T-helper 1 cell treated with Interleukin-12 subunit alpha and Interleukin-12 subunit beta and Interleukin-4 antibody, amounts not matched to agents 30 μg/mL and 1 μg/mL, for 36 hours (primary cell): ENCODE data around the gene SLC34A3.

Experiments used
- H3K27ac Mint-ChIP-seq: one replicate; pipeline ENCODE4 v1.8.0; 2021; ENCODE audit warnings: mild to moderate bottlenecking, mixed read lengths
- H3K27me3 Mint-ChIP-seq: one replicate; pipeline ENCODE4 v1.8.0; 2021; ENCODE audit warnings: low read depth, mixed read lengths
- H3K36me3 Mint-ChIP-seq: one replicate; pipeline ENCODE4 v1.8.0; 2021; ENCODE audit warnings: low read depth, mixed read lengths
- H3K4me1 Mint-ChIP-seq: one replicate; pipeline ENCODE4 v1.8.0; 2021; ENCODE audit warnings: low read depth, mixed read lengths
- H3K4me3 Mint-ChIP-seq: one replicate; pipeline ENCODE4 v1.8.0; 2021; ENCODE audit warnings: mild to moderate bottlenecking, moderate library complexity, mixed read lengths
- H3K9me3 Mint-ChIP-seq: one replicate; pipeline ENCODE4 v1.8.0; 2021; ENCODE audit warnings: mixed read lengths

Gene SLC34A3

DNA sequence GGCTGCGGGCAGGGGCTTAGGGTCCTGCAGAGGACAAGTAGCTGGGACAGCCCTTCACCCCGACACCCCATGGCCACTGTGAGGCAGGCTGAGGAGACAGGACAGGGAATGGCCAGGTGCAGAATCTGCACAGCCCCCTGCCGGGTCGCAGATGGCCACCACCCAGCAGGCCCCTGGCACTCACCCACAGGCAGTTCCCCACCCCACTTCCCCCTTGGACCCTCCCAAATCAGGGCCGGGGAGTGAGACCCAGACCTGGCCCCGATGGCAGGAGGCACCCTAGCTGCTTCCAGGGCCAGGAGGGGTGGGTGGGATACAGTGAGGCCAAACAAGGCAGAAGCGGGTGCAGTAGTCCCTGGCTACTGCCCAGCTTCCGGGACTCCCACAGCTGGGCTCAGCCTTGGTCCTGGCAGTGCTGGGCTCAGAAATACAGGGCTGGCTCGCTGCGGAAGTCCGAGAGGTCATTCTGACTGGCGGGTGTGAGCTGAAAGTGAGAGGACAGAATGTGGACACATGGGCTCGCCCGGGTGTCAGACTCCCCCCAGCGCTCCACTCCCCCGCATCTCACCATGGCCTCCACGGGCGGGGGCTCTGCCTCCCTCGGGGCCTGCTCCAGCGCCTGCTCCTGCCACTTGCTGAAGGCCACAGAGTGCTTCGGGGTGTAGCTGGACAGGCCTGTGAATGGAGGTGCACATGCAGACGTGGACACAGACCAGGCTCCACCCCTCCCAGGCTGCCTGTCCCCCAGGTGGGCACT is 38.8 kb upstream of the SLC34A3 start:
- Mint-ChIP-seq H3K9me3 (no peaks in the 10 kb centered on the region), H3K36me3 (peaks cover 9% of the 10 kb centered on the region), H3K27ac (no peak overlapping the region), H3K4me3 (no peak overlapping the region), H3K4me1 (peaks cover 14% of the 10 kb centered on the region), H3K27me3 (no peaks in the 10 kb centered on the region)

DNA sequence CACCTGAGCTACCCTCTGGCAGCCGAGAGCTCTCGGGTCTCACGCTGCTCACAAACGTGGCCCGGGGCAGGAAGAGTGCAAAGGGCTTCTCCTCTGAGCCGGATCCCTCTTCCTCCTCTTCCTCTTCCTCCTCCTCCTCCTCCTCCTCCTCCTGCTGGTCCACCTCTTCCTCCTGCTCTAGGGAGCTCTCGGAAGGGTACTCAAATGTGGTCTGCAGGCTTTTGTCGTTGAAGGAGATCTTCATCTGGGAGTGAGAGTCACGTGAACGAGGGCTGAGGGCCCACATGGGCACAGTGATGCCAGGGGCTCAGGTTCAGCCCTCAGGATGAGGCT is 38.3 kb upstream of the SLC34A3 start:
- Mint-ChIP-seq H3K27ac (no peak overlapping the region), H3K4me3 (no peak overlapping the region), H3K27me3 (no peaks in the 10 kb centered on the region), H3K9me3 (no peaks in the 10 kb centered on the region), H3K36me3 (peaks cover 9% of the 10 kb centered on the region), H3K4me1 (peaks cover 9% of the 10 kb centered on the region)

DNA sequence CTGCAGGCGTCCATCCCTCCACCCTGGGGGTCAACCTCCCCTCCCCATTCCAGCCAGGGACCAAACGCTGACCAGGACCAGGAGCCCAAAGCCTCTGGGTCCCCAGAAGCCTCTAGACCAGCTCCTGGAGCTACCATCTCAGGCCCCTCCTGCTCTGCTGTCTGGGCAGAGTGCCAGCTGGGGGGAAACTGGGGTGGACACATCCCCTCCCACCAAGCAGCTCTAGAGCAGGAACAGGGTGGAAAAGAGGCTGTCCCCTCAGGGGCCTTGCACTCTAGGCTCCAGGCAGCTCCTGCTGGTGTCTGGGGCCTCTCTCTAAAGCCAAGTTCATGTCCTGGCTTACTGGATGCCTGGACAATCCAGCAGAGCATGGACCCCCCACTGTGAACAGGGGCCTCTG is 37.8 kb upstream of the SLC34A3 start:
- Mint-ChIP-seq H3K9me3 (no peaks in the 10 kb centered on the region), H3K27ac (no peak overlapping the region), H3K4me1 (peaks cover 7% of the 10 kb centered on the region), H3K36me3 (peaks cover 9% of the 10 kb centered on the region), H3K27me3 (no peaks in the 10 kb centered on the region), H3K4me3 (no peak overlapping the region)

DNA sequence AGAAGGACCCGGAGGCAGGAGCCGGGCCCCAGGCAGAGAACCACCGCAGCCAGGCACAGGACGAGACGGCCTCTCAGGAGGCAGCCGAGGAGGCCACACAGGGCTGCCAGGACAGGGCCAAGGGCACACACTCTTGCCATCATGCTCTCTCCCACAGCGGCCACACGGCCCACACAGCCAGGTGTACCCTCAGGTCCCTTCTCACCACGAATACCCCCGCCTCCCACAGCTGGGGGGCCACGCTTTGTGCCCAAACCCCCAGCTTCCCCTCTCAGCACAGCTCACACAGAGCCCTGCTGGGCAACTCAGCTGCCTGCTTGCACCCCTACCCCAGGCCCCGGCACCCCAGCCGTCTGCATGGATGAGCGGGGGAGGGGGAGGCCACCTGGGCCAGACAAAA is 36.9 kb upstream of the SLC34A3 start:
- Mint-ChIP-seq H3K4me1 (peaks cover 7% of the 10 kb centered on the region), H3K36me3 (peaks cover 9% of the 10 kb centered on the region), H3K27ac (no peak overlapping the region), H3K9me3 (no peaks in the 10 kb centered on the region), H3K27me3 (no peaks in the 10 kb centered on the region), H3K4me3 (no peak overlapping the region)

DNA sequence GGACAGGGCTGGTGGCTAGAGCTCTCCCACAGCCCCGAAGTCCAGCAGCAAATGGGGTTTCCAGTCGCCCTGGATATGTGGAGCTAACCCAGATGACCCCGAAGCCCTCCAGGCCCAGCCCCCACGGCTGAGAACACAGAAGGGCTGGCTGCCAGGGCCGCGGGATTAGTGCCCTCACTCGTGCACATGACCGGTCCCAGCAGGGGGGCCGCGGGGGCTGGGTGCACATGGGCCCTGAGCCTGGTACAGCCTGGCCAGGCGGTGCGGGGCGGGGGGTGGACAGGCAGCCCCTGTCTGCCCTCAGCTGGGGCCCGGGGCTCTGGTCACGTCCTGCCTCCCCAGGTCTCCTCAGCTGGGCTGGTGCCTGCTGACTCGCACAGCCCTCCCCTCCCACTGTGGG is 36.3 kb upstream of the SLC34A3 start:
- Mint-ChIP-seq H3K4me1 (peaks cover 2% of the 10 kb centered on the region), H3K4me3 (no peak overlapping the region), H3K9me3 (no peaks in the 10 kb centered on the region), H3K27ac (no peak overlapping the region), H3K36me3 (peaks cover 6% of the 10 kb centered on the region), H3K27me3 (no peaks in the 10 kb centered on the region)

DNA sequence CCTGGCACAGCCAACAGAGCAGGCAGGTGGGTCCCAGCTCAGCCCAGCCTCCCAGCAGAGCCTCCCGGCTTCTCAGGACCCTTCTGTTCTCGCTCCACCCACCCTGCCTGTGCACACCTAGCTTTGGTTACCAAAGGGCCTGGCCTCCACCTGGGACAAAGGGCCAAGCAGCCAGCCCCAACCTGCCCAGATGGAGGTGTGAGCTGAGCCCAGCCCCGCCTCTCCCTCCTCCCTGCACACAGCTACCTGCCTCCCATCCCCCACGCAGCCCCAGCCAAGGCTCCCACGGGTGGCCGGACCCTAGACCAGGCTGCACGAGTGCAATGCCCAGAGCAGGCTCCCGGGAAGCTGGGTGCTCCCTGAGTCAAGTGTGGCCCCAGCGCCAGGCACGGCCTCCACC is 35.8 kb upstream of the SLC34A3 start:
- no peak overlapping the region for H3K4me3 Mint-ChIP-seq
- peaks cover 6% of the 10 kb centered on the region for H3K36me3 Mint-ChIP-seq
- no peaks in the 10 kb centered on the region for H3K9me3 Mint-ChIP-seq
- H3K27ac Mint-ChIP-seq, result no peak overlapping the region
- H3K27me3 Mint-ChIP-seq, result no peaks in the 10 kb centered on the region
- H3K4me1 Mint-ChIP-seq, result peaks cover 2% of the 10 kb centered on the region

DNA sequence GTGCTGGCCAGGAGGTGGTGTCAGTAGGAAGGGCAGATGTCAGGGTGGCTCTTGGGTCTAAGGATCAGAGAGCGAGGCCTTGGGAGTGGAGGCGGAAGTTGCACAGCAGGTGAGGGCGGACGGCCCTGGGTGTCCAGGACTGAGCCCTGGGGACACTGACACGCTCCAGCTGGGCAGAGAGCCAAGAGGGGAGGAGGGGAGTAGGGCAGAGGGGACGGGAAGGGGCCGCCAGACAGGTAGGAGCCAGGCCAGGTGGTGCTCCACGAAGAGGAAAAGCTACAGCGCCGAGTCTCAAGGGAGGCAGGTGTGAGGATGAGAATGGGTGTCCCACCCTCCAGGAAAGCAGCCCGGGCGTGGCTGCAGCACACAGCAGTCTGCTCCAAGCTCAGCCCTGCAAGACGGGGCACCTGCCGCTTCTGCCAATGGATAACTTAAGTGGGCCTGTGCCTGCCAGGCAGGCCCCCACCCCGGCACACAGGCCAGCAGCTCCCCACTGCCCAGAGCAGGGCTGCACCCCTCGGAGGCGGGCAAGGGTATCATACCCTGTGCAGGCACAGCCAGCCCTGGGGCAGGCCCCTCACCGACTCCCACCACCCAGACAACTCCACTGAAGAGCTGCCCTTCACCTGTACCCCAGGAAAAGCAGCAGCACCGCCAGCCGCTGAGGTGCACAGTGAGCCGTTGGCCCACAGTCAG is 35.0 kb upstream of the SLC34A3 start:
- H3K9me3 Mint-ChIP-seq, result no peaks in the 10 kb centered on the region
- H3K4me3 Mint-ChIP-seq, result no peak overlapping the region
- peaks cover 6% of the 10 kb centered on the region for H3K36me3 Mint-ChIP-seq
- peaks cover 2% of the 10 kb centered on the region for H3K4me1 Mint-ChIP-seq
- H3K27me3 Mint-ChIP-seq, result no peaks in the 10 kb centered on the region
- no peak overlapping the region for H3K27ac Mint-ChIP-seq

DNA sequence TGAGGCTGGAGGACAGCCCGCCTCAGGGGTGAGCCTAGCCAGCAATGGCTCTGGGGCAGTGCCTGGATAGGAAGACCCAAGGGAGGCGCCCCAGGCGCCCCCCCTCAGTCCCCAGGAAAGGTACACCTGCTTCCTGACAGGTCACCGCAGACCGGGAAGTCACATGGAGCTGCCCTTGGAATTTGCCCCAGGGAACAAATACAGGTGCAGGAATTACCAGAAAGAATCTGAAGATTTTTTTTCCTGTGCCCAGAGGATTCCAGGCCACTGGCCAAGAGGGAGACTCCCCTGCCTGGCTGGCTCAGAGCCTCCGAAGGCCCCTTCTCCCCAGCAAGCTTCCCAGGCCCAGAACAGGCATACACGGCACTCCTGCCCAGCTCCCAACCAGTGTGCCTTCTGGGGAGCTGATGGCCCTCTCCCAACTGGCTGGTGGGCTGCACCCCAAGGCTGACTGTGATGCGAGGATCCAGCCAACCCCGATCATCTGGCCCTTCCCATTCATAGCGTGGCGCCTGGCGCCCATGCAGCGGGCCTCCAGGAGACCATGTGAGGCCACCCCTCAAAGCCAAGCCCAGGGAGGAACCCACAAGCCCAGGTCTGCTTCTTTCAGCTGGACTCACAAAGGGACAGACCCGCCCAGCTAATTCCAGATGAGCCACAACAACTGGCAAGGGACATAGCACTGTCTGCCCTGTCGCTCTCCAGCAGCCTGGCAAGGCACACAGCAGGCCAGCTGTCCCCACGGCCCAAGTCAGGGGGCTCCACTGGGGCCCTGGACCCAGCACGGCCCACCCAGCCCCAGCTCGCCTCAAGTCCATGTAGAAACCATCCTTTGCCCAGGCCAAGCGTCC is 32.4 kb upstream of the SLC34A3 start:
- peaks cover 9% of the 10 kb centered on the region for H3K4me1 Mint-ChIP-seq
- peak overlapping the region; percentile 34 for H3K4me3 Mint-ChIP-seq
- no peak overlapping the region for H3K27ac Mint-ChIP-seq

DNA sequence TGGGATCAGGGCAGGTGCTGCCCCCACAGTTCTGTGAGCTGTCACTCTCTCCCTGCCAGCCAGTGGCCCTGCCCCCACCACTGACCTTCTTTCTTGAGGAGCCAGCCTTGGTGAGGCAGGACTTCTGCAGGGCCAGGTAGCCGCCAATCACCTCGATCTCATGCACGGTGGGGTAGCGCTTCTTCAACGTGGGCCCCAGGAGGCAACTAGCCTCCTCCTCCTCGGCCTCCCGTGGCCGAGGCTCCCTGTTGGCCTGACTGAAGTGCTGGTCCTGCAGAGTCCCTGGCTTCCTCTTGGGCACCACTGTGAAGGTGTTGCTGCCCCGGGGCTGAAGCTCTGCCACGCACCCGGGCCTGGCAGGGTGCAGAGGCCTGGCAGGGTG is 31.8 kb upstream of the SLC34A3 start:
- no peaks in the 10 kb centered on the region for H3K9me3 Mint-ChIP-seq
- H3K4me3 Mint-ChIP-seq, result no peak overlapping the region
- peaks cover 9% of the 10 kb centered on the region for H3K4me1 Mint-ChIP-seq
- no peaks in the 10 kb centered on the region for H3K36me3 Mint-ChIP-seq
- no peaks in the 10 kb centered on the region for H3K27me3 Mint-ChIP-seq
- H3K27ac Mint-ChIP-seq, result no peak overlapping the region

More for the DNA sequence above, 32.4 kb upstream of the SLC34A3 start:
- H3K9me3 Mint-ChIP-seq, result no peaks in the 10 kb centered on the region
- no peaks in the 10 kb centered on the region for H3K36me3 Mint-ChIP-seq
- H3K27me3 Mint-ChIP-seq, result no peaks in the 10 kb centered on the region

DNA sequence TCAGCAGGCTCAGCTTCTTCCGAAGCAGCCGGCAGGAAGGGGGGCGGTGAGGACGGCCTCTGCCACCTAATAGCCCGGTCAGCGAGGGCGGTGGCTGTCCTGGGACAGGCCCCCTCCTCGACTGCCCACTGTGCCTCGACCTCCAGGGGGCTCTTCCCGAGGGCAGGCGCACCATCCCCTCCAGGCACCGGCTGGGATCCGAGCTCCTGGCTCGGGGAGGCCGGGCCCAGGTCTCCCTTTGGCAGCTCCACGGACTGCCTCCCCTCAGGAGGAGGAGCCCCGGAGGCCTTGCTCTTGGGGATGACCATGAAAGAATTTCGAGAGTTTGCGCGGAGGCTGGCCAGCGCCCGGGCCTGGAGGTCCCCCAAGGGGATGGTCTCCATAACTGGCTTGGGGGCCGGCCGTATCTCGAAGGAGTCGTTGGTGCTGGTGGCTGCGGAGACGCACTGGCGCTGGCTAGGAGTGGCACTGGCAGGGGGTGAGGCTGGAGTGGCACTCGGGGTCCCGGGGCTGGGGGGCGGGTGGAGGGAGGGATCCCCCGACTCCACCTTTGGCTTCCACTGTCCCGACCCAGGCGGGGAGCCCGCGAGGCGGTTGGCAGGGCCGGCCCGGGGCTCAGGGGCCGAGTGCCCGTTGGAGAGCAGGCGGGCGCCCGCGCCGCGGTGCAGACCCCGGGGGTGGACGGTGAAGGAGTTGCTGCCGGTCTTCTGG is 31.1 kb upstream of the SLC34A3 start:
- Mint-ChIP-seq H3K9me3 (no peaks in the 10 kb centered on the region), H3K4me3 (peak overlapping the region; percentile 79), H3K36me3 (no peaks in the 10 kb centered on the region), H3K27me3 (no peaks in the 10 kb centered on the region), H3K27ac (peak overlapping the region; percentile 59), H3K4me1 (peaks cover 14% of the 10 kb centered on the region)

DNA sequence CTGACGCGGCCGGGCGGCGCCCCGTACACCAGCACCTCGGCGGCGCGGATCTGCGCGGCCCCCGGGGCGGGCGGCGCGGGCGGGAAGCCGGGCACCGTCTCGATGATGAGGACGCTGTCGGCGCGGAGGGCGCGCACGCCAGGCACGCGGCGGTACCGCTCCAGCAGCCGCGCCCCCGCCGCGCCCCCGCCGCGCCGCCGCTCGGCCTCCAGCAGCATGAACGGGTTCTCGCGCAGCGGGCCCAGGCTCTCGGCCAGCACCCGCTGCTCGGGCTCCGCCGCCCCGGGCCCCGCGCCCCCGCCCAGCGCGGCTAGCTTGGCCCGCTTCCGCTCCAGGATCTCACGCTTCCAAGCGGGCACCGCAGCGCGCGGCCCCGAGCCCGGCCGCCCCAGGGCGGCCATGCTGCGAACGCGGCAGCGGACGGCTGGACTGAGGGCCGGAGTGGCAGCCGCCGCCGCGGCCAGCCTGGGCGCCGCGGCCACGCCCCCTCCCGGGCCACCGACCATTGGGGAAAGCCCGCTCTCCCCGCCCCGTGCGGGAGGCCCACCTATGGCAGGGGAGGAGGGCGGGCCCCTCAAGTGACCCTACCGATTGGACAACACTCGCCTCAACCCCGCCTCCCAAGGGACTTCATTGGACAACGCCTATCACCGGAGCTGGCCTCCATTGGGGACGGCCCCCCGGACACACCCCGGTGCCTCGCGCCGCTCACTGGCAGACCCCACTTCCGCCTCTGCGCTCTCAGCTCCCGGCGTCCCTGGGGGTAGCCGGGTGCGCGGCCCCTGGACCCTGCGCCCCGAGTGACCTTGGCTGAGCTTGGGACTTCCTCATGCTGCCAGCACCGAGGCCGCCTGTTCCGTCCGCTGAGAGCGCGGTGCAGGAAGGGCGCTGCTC is 30.1 kb upstream of the SLC34A3 start, which contains the start of gene TPRN:
TSS of gene TPRN (minus strand) at position 431 of the 894 bp plus-strand sequence. CDS start at position 401, 30 bp downstream.
- Mint-ChIP-seq H3K9me3 (no peaks in the 10 kb centered on the region), H3K4me3 (peak within 1 kb of the TSS; percentile 79), H3K27me3 (no peaks in the 10 kb centered on the region), H3K4me1 (peaks cover 17% of the 10 kb centered on the region), H3K27ac (peak within 1 kb of the TSS; percentile 70), H3K36me3 (no peaks in the 10 kb centered on the region)

DNA sequence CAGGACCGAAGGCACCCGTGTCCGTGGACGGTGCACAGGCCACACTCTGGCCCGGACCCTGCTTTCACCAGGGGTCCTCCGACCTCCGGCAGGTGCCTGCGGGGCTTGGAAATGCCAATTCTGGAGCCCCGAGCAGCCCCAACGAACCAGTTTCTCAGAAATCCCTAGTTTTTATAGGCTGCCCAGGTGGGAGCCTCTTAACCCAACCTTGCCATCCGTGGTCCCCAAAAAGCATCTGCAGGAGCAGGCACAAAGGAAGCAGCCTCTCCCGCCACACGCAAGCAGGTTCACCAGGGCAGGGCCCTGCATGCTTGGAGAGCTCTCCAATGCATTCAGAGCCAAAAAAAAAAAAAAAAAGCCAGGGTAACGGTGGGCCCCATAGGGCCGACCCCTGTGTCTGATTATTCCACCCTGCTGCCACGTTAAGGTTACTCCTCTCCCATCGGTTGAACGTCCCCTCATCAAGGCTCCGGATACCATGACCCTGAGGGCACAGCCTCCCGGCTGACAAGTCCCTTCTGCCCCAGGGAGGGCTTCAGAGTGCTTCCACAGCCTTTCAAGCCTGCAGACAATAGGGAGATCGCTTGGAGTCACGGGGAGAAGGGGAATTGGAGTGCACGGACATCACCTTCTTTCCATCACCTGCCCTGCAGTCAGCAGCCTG is 29.4 kb upstream of the SLC34A3 start:
- H3K27ac Mint-ChIP-seq, result peak overlapping the region; percentile 70
- no peaks in the 10 kb centered on the region for H3K36me3 Mint-ChIP-seq
- peaks cover 20% of the 10 kb centered on the region for H3K4me1 Mint-ChIP-seq
- no peaks in the 10 kb centered on the region for H3K27me3 Mint-ChIP-seq
- H3K4me3 Mint-ChIP-seq, result peak overlapping the region; percentile 79
- H3K9me3 Mint-ChIP-seq, result no peaks in the 10 kb centered on the region

DNA sequence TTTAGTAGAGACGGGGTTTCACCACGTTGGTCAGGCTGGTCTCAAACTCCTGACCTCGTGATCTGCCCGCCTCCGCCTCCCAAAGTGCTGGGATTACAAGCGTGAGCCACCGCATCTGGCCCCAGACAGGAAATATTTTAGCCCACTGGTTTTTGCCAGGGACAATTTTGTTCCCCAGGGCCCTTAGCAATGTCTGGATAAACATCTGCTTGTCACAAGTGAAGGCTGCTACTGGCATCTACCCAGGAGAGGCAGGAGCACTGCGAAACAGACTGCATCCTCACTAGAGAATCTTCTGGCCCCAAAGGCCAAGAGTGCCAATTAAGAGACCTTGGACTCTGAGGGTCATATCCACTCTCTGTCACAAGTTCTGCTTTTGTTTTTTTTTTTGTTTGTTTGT is 27.7 kb upstream of the SLC34A3 start:
- Mint-ChIP-seq H3K9me3 (no peaks in the 10 kb centered on the region), H3K27ac (no peak overlapping the region), H3K36me3 (peaks cover 13% of the 10 kb centered on the region), H3K4me3 (no peak overlapping the region), H3K27me3 (no peaks in the 10 kb centered on the region), H3K4me1 (peaks cover 33% of the 10 kb centered on the region)
